ENCODE results near the gene CDCA8. TPM values are rescaled to one million over a fixed set of nuclear protein-coding genes. Genes with fewer than 3 reads are reported as not detected.

The CDCA8 gene
- total RNA-seq, 1 experiment from 2014 or later: 51.7 TPM

GRCh38 chr1:37670133-37670532 is 22.2 kb upstream of the CDCA8 start:
- no peaks in the 10 kb centered on the region for H3K36me3 ChIP-seq (ENCODE audit: control insufficient read depth in 1 of 2, insufficient read depth in 2 of 2, low read length in 2 of 2)
- no peaks in the 10 kb centered on the region for H3K9me2 ChIP-seq (ENCODE audit: insufficient read depth)
- POLR2A ChIA-PET: no interaction called here
- no peaks in the 10 kb centered on the region for H4K20me1 ChIP-seq (ENCODE audit: insufficient read depth)
- no peaks in the 10 kb centered on the region for H3K79me2 ChIP-seq (ENCODE audit: insufficient read depth, low read length)
- no peak for DNase-seq (ENCODE audit: low read depth, low spot score)
- TF ChIP-seq SP1 (IDR thresholded peaks at IDR 0.05; ENCODE audit: low read depth) (no peak), JUND (IDR thresholded peaks at IDR 0.05) (no peak), YY1 (IDR thresholded peaks at IDR 0.05; ENCODE audit: extremely low read depth, insufficient replicate concordance, low read depth, low read length) (no peak), ATF3 (IDR thresholded peaks at IDR 0.05) (no peak), SRF (IDR thresholded peaks at IDR 0.05; ENCODE audit: low read depth) (no peak), RAD21 (IDR thresholded peaks at IDR 0.05; ENCODE audit: low read depth) (no peak), REST (IDR thresholded peaks at IDR 0.05; ENCODE audit: low read depth) (no peak), EZH2phosphoT487 (IDR thresholded peaks at IDR 0.05; ENCODE audit: borderline replicate concordance) (no peak), POLR2A (IDR thresholded peaks at IDR 0.05; ENCODE audit: borderline replicate concordance, extremely low read depth, insufficient read depth, insufficient read length) (no peak), ZFX (IDR thresholded peaks at IDR 0.05) (no peak), EZH2 (IDR thresholded peaks at IDR 0.05) (no peak), POLR2AphosphoS5 (IDR thresholded peaks at IDR 0.05; ENCODE audit: low read depth, low read length) (no peak), MAX (IDR thresholded peaks at IDR 0.05) (no peak), ZBTB33 (IDR thresholded peaks at IDR 0.05; ENCODE audit: extremely low read depth, insufficient replicate concordance, low read length) (no peak), SIN3A (IDR thresholded peaks at IDR 0.05; ENCODE audit: low read depth) (no peak), EGR1 (IDR thresholded peaks at IDR 0.05; ENCODE audit: low read depth) (no peak)
- no peak for ATAC-seq
- H3K4me2 ChIP-seq (ENCODE audit: low read length): no peak overlapping the region
- CTCF ChIA-PET: no interaction called here
- H3K4me3 ChIP-seq (replicated peaks in 1 of 2; ENCODE audit: low read depth in 1 of 2, low read length in 2 of 2): no peak overlapping the region
- intact Hi-C loops (cut with micrococcal nuclease): no loop called here
- no peak overlapping the region for H3K27ac ChIP-seq (ENCODE audit: low read depth, low read length)
- BruUV-seq (replicated peaks): no TSS peak
- no peak overlapping the region for H3K9ac ChIP-seq (ENCODE audit: low read length)
- no peak overlapping the region for H2AFZ ChIP-seq (ENCODE audit: low read depth, low read length, poor library complexity, severe bottlenecking)
- peaks cover 32% of the 10 kb centered on the region for H3K27me3 ChIP-seq (ENCODE audit: insufficient read depth, low read length)
- RAD21 ChIA-PET (ENCODE audit: low non-redundant PET in 1 of 2, low total read pairs in 2 of 2, uncharacterized antibody in 2 of 2, unreplicated experiment in 2 of 2): no interaction called here
- no peaks in the 10 kb centered on the region; a peak in 1 of 4 replicates for H3K4me1 ChIP-seq (ENCODE audit: control insufficient read depth in 1 of 2, insufficient read depth in 2 of 2, low read length in 2 of 2)
- H3K9me3 ChIP-seq (ENCODE audit: control insufficient read depth in 1 of 2, insufficient read depth in 1 of 2, low read depth in 1 of 2, low read length in 2 of 2): no peaks in the 10 kb centered on the region
